Spleen (tissue), 11 donors: ENCODE results near the gene SLC5A12. TPM values are rescaled to one million over a fixed set of nuclear protein-coding genes. Genes with fewer than 3 reads are reported as not detected.

Experiments used
- DNase-seq: peaks from one replicate; pipeline ENCODE4 v3.0.0-alpha.2; 2020
- H3K27ac ChIP-seq, 8 donors: fragments of 200-600 bp; sonication (generic) in 7 of 8; 1 replicate in 4 of 8; 2 replicates in 4 of 8; pipeline versions ENCODE4 v1.5.0 to v1.8.0; 2016 to 2021; ENCODE audit warnings: inconsistent platforms in 4 of 8, mild to moderate bottlenecking in 4 of 8, moderate library complexity in 1 of 8
- H3K27me3 ChIP-seq, 7 donors: fragments of 200-600 bp; sonication (generic) in 6 of 7; replicated peaks in 1 of 7; 1 replicate in 4 of 7; 2 replicates in 3 of 7; pipeline versions ENCODE4 v1.5.0 to v1.8.0; 2016 to 2021; ENCODE audit warnings: inconsistent platforms in 3 of 7, mild to moderate bottlenecking in 1 of 7
- H3K36me3 ChIP-seq, 6 donors: fragments of 200-600 bp; sonication (generic) in 5 of 6; 1 replicate in 4 of 6; 2 replicates in 2 of 6; pipeline versions ENCODE4 v1.5.0 to v1.8.0; 2016 to 2021; ENCODE audit warnings: inconsistent platforms in 2 of 6
- H3K4me1 ChIP-seq, 6 donors: fragments of 200-600 bp; sonication (generic) in 5 of 6; 1 replicate in 3 of 6; 2 replicates in 3 of 6; pipeline versions ENCODE4 v1.5.0 to v1.8.0; 2016 to 2021; ENCODE audit warnings: inconsistent platforms in 3 of 6
- H3K4me3 ChIP-seq, 8 donors: fragments of 200-600 bp; sonication (generic) in 7 of 8; 1 replicate in 4 of 8; 2 replicates in 4 of 8; pipeline versions ENCODE4 v1.5.0 to v1.8.0; 2016 to 2021; ENCODE audit warnings: inconsistent platforms in 4 of 8, mild to moderate bottlenecking in 4 of 8, moderate library complexity in 2 of 8
- H3K9me3 ChIP-seq, 8 donors: fragments of 200-600 bp; sonication (generic) in 7 of 8; 1 replicate in 4 of 8; 2 replicates in 4 of 8; pipeline versions ENCODE4 v1.5.0 to v1.8.0; 2016 to 2021; ENCODE audit warnings: inconsistent platforms in 4 of 8
- POLR2A ChIP-seq, 3 donors: fragments of 450-650 bp; IDR thresholded peaks; one replicate each; pipeline ENCODE4 v1.5.1; 2017; ENCODE audit warnings: antibody characterized with exemption in 3 of 3, mild to moderate bottlenecking in 1 of 3
- POLR2AphosphoS5 ChIP-seq, 3 donors: sonication (generic); formaldehyde crosslinking; IDR thresholded peaks; one replicate each; pipeline ENCODE4 v1.5.1; 2017; ENCODE audit warnings: antibody characterized with exemption in 3 of 3
- WGBS, 5 donors: extraction: QIAGEN DNeasy Blood & Tissue Kit in 3 of 5; methylation state at CpG; one replicate each; pipeline versions ENCODE4 v1.1.5 to v1.1.7; 2013 to 2018; 5-methylcytosine and 5-hydroxymethylcytosine counted together
- intact Hi-C: fragments of 100-400 bp; cut with DNase I; formaldehyde crosslinking; loops from one replicate; pipeline ENCODE4 v1.15.0; 2023; ENCODE audit warnings: low total_unique reads
- polyA plus RNA-seq, 3 donors: library from polyadenylated mRNA; stranded (reverse); fragments of 200-250 nt; gene quantifications; one replicate each; pipeline ENCODE4 v1.2.1, GENCODE V29; 2013
- total RNA-seq, 7 donors: library from RNA; depleted of rRNA in 3 of 7; stranded (reverse); fragments of >200 nt in 3 of 7; fragmentation: NEBNext Ultra II Directional in 4 of 7; extraction: Animal tissue kit (Norgen Biotek cat#: 25700) in 4 of 7; gene quantifications; one replicate each; pipeline versions ENCODE4 v1.1.0 to v1.2.1, GENCODE V29; 2016 to 2021
- TF ChIP-seq, protein P1 (sequence below), 11 experiments: fragments of 200-600 bp in 7 of 11; fragments of 450-650 bp in 4 of 11; sonication (generic) in 4 of 11; IDR thresholded peaks in 8 of 11; conservative IDR thresholded peaks in 3 of 11; 1 replicate in 7 of 11; 2 replicates in 4 of 11; pipeline versions ENCODE4 v1.4.0 to v1.8.0; 2016 to 2021; ENCODE audit warnings: antibody characterized with exemption in 11 of 11, inconsistent platforms in 4 of 11, mild to moderate bottlenecking in 1 of 11
- donor health status: healthy with polysubstance abuse.
- donor health status: DM: no; HTN: no; CAD: no; lungs with moderate emphysema.
- donor health status: DM: no; HTN: no; CAD: no.
- donor health status: Bipolar disorder and iron deficiency.
- donor health status: healthy.
- donor health status: DM: no; HTN: no; CAD: no.
- donor health status: DM: yes; HTN: yes; CAD: no.

Gene SLC5A12
- total and polyA plus RNA-seq, 10 donors, result 0.05 to 1.3 (median 0.54) TPM; not detected in 3

GRCh38 chr11:26765323-26765722 lies 43.5 kb upstream of the SLC5A12 start:
- no peaks in the 10 kb centered on the region for H3K4me1 ChIP-seq
- TF ChIP-seq, protein P1, sequence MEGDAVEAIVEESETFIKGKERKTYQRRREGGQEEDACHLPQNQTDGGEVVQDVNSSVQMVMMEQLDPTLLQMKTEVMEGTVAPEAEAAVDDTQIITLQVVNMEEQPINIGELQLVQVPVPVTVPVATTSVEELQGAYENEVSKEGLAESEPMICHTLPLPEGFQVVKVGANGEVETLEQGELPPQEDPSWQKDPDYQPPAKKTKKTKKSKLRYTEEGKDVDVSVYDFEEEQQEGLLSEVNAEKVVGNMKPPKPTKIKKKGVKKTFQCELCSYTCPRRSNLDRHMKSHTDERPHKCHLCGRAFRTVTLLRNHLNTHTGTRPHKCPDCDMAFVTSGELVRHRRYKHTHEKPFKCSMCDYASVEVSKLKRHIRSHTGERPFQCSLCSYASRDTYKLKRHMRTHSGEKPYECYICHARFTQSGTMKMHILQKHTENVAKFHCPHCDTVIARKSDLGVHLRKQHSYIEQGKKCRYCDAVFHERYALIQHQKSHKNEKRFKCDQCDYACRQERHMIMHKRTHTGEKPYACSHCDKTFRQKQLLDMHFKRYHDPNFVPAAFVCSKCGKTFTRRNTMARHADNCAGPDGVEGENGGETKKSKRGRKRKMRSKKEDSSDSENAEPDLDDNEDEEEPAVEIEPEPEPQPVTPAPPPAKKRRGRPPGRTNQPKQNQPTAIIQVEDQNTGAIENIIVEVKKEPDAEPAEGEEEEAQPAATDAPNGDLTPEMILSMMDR (IDR thresholded peaks at IDR 0.05 in 8 of 11, conservative IDR thresholded peaks at IDR 0.05 in 3 of 11), result no peak
- no peak for DNase-seq
- WGBS, 5 donors, result 86 to 98% (median 94%) methylated on average over 3 of the region's 3 CpGs
- H3K27me3 ChIP-seq, result no peaks in the 10 kb centered on the region
- no peak overlapping the region for H3K4me3 ChIP-seq
- peaks cover 0 to 4% (median 0%) of the 10 kb centered on the region in 8 donors for H3K9me3 ChIP-seq
- H3K36me3 ChIP-seq, result no peaks in the 10 kb centered on the region
- intact Hi-C loops, result loop anchor here (5.0 kb wide), 1 partner anchor 127 kb away; no protein-coding TSS in a partner anchor
- H3K27ac ChIP-seq, result no peak overlapping the region

DNA sequence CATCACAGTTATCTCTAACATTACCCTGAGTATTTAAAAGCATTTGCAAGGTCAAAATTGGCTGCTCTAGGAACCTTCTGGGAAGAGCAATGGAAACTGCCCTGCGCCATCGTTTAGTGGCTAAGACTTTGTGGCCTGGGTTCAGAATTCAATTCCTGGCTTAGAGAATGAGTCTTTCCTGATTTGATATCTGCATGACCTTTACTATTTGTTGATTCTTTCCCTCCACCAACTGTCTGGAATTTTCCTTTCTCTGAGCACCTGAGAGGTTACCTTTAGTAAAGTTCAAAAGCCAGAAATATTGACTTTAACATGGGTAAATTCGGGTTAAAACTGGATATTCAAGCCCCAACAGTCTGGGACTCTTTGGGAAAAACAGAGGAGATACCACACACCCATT lies 43.0 kb upstream of the SLC5A12 start:
- no peak for TF ChIP-seq POLR2A (IDR thresholded peaks at IDR 0.05)
- Histone ChIP-seq H3K4me3 (no peak overlapping the region), H3K4me1 (no peaks in the 10 kb centered on the region), H3K27me3 (no peaks in the 10 kb centered on the region), H3K36me3 (no peaks in the 10 kb centered on the region), H3K9me3 (peaks cover 0 to 4% (median 0%) of the 10 kb centered on the region in 8 donors), H3K27ac (no peak overlapping the region)
- no peak for DNase-seq
- intact Hi-C loops, result loop anchor here (5.0 kb wide), 1 partner anchor 127 kb away; no protein-coding TSS in a partner anchor
- 70 to 82% (median 74%) methylated on average over 3 of the region's 3 CpGs for WGBS, 5 donors

- intact Hi-C loops, result no loop called here
- 79 to 90% (median 84%) methylated on average over 5 of the region's 5 CpGs for WGBS, 5 donors
- Histone ChIP-seq H3K4me1 (no peaks in the 10 kb centered on the region), H3K4me3 (no peak overlapping the region), H3K27ac (no peak overlapping the region), H3K27me3 (no peaks in the 10 kb centered on the region), H3K36me3 (no peaks in the 10 kb centered on the region), H3K9me3 (peaks cover 0 to 4% (median 0%) of the 10 kb centered on the region in 8 donors)
- TF ChIP-seq, protein P1 (IDR thresholded peaks at IDR 0.05 in 8 of 11, conservative IDR thresholded peaks at IDR 0.05 in 3 of 11), result no peak
- no peak for TF ChIP-seq POLR2AphosphoS5 (IDR thresholded peaks at IDR 0.05)
- TF ChIP-seq POLR2A (IDR thresholded peaks at IDR 0.05), result no peak
- DNase-seq, result no peak
Observed at GRCh38 chr11:26764315-26764714, 42.5 kb upstream of the SLC5A12 start.

- Histone ChIP-seq H3K27me3 (no peaks in the 10 kb centered on the region), H3K36me3 (no peaks in the 10 kb centered on the region), H3K4me1 (no peaks in the 10 kb centered on the region), H3K4me3 (no peak overlapping the region), H3K27ac (no peak overlapping the region), H3K9me3 (no peaks in the 10 kb centered on the region)
- no peak for DNase-seq
- TF ChIP-seq, protein P1 (IDR thresholded peaks at IDR 0.05 in 8 of 11, conservative IDR thresholded peaks at IDR 0.05 in 3 of 11), result no peak
- no peak for TF ChIP-seq POLR2A (IDR thresholded peaks at IDR 0.05)
- no peak for TF ChIP-seq POLR2AphosphoS5 (IDR thresholded peaks at IDR 0.05)
- WGBS, 5 donors, result 86 to 90% (median 87%) methylated on average over 5 of the region's 5 CpGs
- intact Hi-C loops, result no loop called here
Observed at GRCh38 chr11:26762089-26762488, 40.2 kb upstream of the SLC5A12 start.

- no peak overlapping the region for H3K27ac ChIP-seq
- DNase-seq, result no peak
- H3K36me3 ChIP-seq, result no peaks in the 10 kb centered on the region
- intact Hi-C loops, result no loop called here
- H3K27me3 ChIP-seq, result no peaks in the 10 kb centered on the region
- 85 to 93% (median 92%) methylated on average over 4 of the region's 4 CpGs for WGBS, 5 donors
- H3K9me3 ChIP-seq, result no peaks in the 10 kb centered on the region
- no peaks in the 10 kb centered on the region for H3K4me1 ChIP-seq
- no peak overlapping the region for H3K4me3 ChIP-seq
- no peak for TF ChIP-seq POLR2AphosphoS5 (IDR thresholded peaks at IDR 0.05)
- TF ChIP-seq POLR2A (IDR thresholded peaks at IDR 0.05), result no peak
- TF ChIP-seq, protein P1 (IDR thresholded peaks at IDR 0.05 in 8 of 11, conservative IDR thresholded peaks at IDR 0.05 in 3 of 11), result no peak
Observed at GRCh38 chr11:26761361-26761809, 39.5 kb upstream of the SLC5A12 start.
